HG02970 (cell line): ENCODE results near the gene ARHGEF28.

Source experiments
- ATAC-seq: cut with Tn5 transposase; IDR thresholded peaks from one replicate; pipeline ENCODE4 v1.9.1; 2021; ENCODE audit warnings: mild to moderate bottlenecking, moderate library complexity, moderate number of reproducible peaks; ENCODE audit not compliant: unreplicated experiment, low FRiP score

The ARHGEF28 gene

GRCh38 chr5:73969195-73970036 is 343.4 kb downstream of the ARHGEF28 start:
- no peak for ATAC-seq

GRCh38 chr5:73971326-73971725 is 345.3 kb downstream of the ARHGEF28 start:
- no peak for ATAC-seq

- ATAC-seq = no peak
Measured at GRCh38 chr5:73973135-73973534, 347.1 kb downstream of the ARHGEF28 start.

GRCh38 chr5:73974871-73975360 is 348.9 kb downstream of the ARHGEF28 start:
- no peak for ATAC-seq

GRCh38 chr5:73975845-73976244 is 349.8 kb downstream of the ARHGEF28 start:
- no peak for ATAC-seq

- no peak for ATAC-seq
Measured at GRCh38 chr5:73977146-73977545, 351.1 kb downstream of the ARHGEF28 start.

- ATAC-seq = no peak
Measured at GRCh38 chr5:73979321-73979720, 353.3 kb downstream of the ARHGEF28 start.

GRCh38 chr5:73981704-73982103 is 355.7 kb downstream of the ARHGEF28 start:
- no peak for ATAC-seq

GRCh38 chr5:73983644-73984043 is 357.6 kb downstream of the ARHGEF28 start:
- no peak for ATAC-seq

GRCh38 chr5:73985145-73985544 is 359.1 kb downstream of the ARHGEF28 start:
- ATAC-seq = no peak

GRCh38 chr5:73986729-73987128 is 360.7 kb downstream of the ARHGEF28 start:
- no peak for ATAC-seq

GRCh38 chr5:73987915-73988314 is 361.9 kb downstream of the ARHGEF28 start:
- ATAC-seq = no peak

- no peak for ATAC-seq
Measured at GRCh38 chr5:73989956-73990355, 364.0 kb downstream of the ARHGEF28 start.
